H9 (cell line): ENCODE measurements around the gene RANBP17. TPM values are rescaled to one million over a fixed set of nuclear protein-coding genes. Genes with fewer than 3 reads are reported as not detected.

ENCODE experiments used
- DNase-seq: peaks from one replicate; pipeline ENCODE4 v3.0.0-alpha.2; 2017
- H2AFZ ChIP-seq: one replicate; pipeline ENCODE4 v1.6.1; 2013; ENCODE audit warnings: mild to moderate bottlenecking, low read length, control low read depth, moderate library complexity
- H2AK5ac ChIP-seq: 2 replicates; pipeline ENCODE4 v1.6.1; 2013; ENCODE audit warnings: low read length, control low read depth, mixed read lengths; ENCODE audit not compliant: insufficient read length
- H2BK120ac ChIP-seq: one replicate; pipeline ENCODE4 v1.6.1; 2013; ENCODE audit warnings: low read depth, mild to moderate bottlenecking, low read length, control low read depth, inconsistent platforms; ENCODE audit not compliant: poor library complexity, severe bottlenecking
- H2BK12ac ChIP-seq: 2 replicates; pipeline ENCODE4 v1.6.1; 2013; ENCODE audit warnings: low read length, control low read depth, mixed read lengths, low read depth; ENCODE audit not compliant: insufficient read length
- H2BK15ac ChIP-seq: 2 replicates; pipeline ENCODE4 v1.6.1; 2013; ENCODE audit warnings: low read depth, low read length, control low read depth
- H2BK20ac ChIP-seq: one replicate; pipeline ENCODE4 v1.6.1; 2013; ENCODE audit warnings: low read depth, mild to moderate bottlenecking, low read length, control low read depth, inconsistent platforms; ENCODE audit not compliant: poor library complexity, severe bottlenecking
- H2BK5ac ChIP-seq: 2 replicates; pipeline ENCODE4 v1.6.1; 2013; ENCODE audit warnings: low read length, control low read depth, mixed read lengths; ENCODE audit not compliant: insufficient read length
- H3K14ac ChIP-seq: 2 replicates; pipeline ENCODE4 v1.6.1; 2013; ENCODE audit warnings: low read length, control low read depth; ENCODE audit not compliant: insufficient read depth
- H3K18ac ChIP-seq: 2 replicates; pipeline ENCODE4 v1.6.1; 2013; ENCODE audit warnings: low read depth, mild to moderate bottlenecking, mixed read lengths, low read length, control low read depth; ENCODE audit not compliant: insufficient read length
- H3K23ac ChIP-seq: 2 replicates; pipeline ENCODE4 v1.6.1; 2013; ENCODE audit warnings: low read length, control low read depth, mixed read lengths, low read depth; ENCODE audit not compliant: insufficient read length
- H3K23me2 ChIP-seq: 2 replicates; pipeline ENCODE4 v1.6.1; 2013; ENCODE audit warnings: low read depth, mild to moderate bottlenecking, mixed read lengths, low read length, control low read depth; ENCODE audit not compliant: insufficient read length, poor library complexity, severe bottlenecking
- H3K27ac ChIP-seq: 2 replicates; pipeline ENCODE4 v1.5.1; 2013; ENCODE audit warnings: low read length, control low read depth, mixed read lengths, low read depth; ENCODE audit not compliant: insufficient read length
- H3K27me3 ChIP-seq: 2 replicates; pipeline ENCODE4 v1.6.1; 2013; ENCODE audit warnings: low read length, control low read depth, inconsistent platforms; ENCODE audit not compliant: insufficient read depth
- H3K4ac ChIP-seq: 2 replicates; pipeline ENCODE4 v1.6.1; 2013; ENCODE audit warnings: low read depth, mild to moderate bottlenecking, control low read depth, inconsistent platforms, low read length, moderate library complexity
- H3K4me1 ChIP-seq: 2 replicates; pipeline ENCODE4 v1.6.1; 2013; ENCODE audit warnings: low read length, control low read depth, inconsistent platforms; ENCODE audit not compliant: insufficient read depth
- H3K4me2 ChIP-seq: 2 replicates; pipeline ENCODE4 v1.6.1; 2013; ENCODE audit warnings: low read length, control low read depth, mixed read lengths; ENCODE audit not compliant: insufficient read length, insufficient read depth
- H3K56ac ChIP-seq: 2 replicates; pipeline ENCODE4 v1.6.1; 2013; ENCODE audit warnings: low read depth, mild to moderate bottlenecking, mixed read lengths, low read length, control low read depth; ENCODE audit not compliant: insufficient read length
- H3K79me1 ChIP-seq: 2 replicates; pipeline ENCODE4 v1.6.1; 2013; ENCODE audit warnings: low read depth, mild to moderate bottlenecking, moderate library complexity, low read length, control low read depth, inconsistent platforms; ENCODE audit not compliant: insufficient read depth, poor library complexity, severe bottlenecking
- H3K79me2 ChIP-seq: 2 replicates; pipeline ENCODE4 v1.6.1; 2013; ENCODE audit warnings: low read length, control low read depth, inconsistent platforms; ENCODE audit not compliant: insufficient read depth
- H3K9ac ChIP-seq: 2 replicates; pipeline ENCODE4 v1.6.1; 2013; ENCODE audit warnings: low read length, control low read depth, mixed read lengths; ENCODE audit not compliant: insufficient read length; ENCODE audit errors: extremely low read depth
- H3K9me3 ChIP-seq: one replicate; pipeline ENCODE4 v1.6.1; 2013; ENCODE audit warnings: low read depth, low read length, inconsistent platforms; ENCODE audit not compliant: control insufficient read depth
- H3T11ph ChIP-seq: one replicate; pipeline ENCODE4 v1.6.1; 2013; ENCODE audit warnings: mild to moderate bottlenecking, low read length, control low read depth, inconsistent platforms
- H4K20me1 ChIP-seq: one replicate; pipeline ENCODE4 v1.6.1; 2013; ENCODE audit not compliant: control insufficient read depth, insufficient read length, insufficient read depth
- H4K5ac ChIP-seq: 2 replicates; pipeline ENCODE4 v1.6.1; 2013; ENCODE audit warnings: low read depth, mild to moderate bottlenecking, mixed read lengths, low read length, control low read depth; ENCODE audit not compliant: insufficient read length
- H4K8ac ChIP-seq: replicated peaks from 2 replicates; pipeline ENCODE4 v1.6.1; 2013; ENCODE audit warnings: low read length, control low read depth, mixed read lengths, low read depth; ENCODE audit not compliant: insufficient read length
- H4K91ac ChIP-seq: 2 replicates; pipeline ENCODE4 v1.6.1; 2013; ENCODE audit warnings: low read depth, mild to moderate bottlenecking, moderate library complexity, mixed read lengths, low read length, control low read depth; ENCODE audit not compliant: insufficient read length
- H3K27ac Mint-ChIP-seq, 3 experiments: 2 replicates in 2 of 3; 3 replicates in 1 of 3; pipeline ENCODE4 v1.8.0; 2020 to 2021; ENCODE audit warnings: mixed read lengths in 3 of 3, mild to moderate bottlenecking in 1 of 3, moderate library complexity in 1 of 3
- H3K27me3 Mint-ChIP-seq: 2 replicates; pipeline ENCODE4 v1.8.0; 2021; ENCODE audit warnings: low read depth, mild to moderate bottlenecking, moderate library complexity, mixed read lengths
- H3K36me3 Mint-ChIP-seq, 3 experiments: 2 replicates in 2 of 3; 3 replicates in 1 of 3; pipeline ENCODE4 v1.8.0; 2020 to 2021; ENCODE audit warnings: low read depth in 3 of 3, mixed read lengths in 3 of 3; ENCODE audit not compliant: insufficient read depth in 1 of 3
- H3K4me1 Mint-ChIP-seq, 2 experiments: 2 replicates each; pipeline ENCODE4 v1.8.0; 2020; ENCODE audit warnings: mixed read lengths in 2 of 2
- H3K4me3 Mint-ChIP-seq, 2 experiments: 2 replicates in 1 of 2; 3 replicates in 1 of 2; pipeline ENCODE4 v1.8.0; 2020 to 2021; ENCODE audit warnings: mild to moderate bottlenecking in 2 of 2, mixed read lengths in 2 of 2, moderate library complexity in 1 of 2
- H3K9me3 Mint-ChIP-seq, 2 experiments: 2 replicates in 1 of 2; 3 replicates in 1 of 2; pipeline ENCODE4 v1.8.0; 2020; ENCODE audit warnings: mild to moderate bottlenecking in 2 of 2, mixed read lengths in 2 of 2, moderate library complexity in 1 of 2
- WGBS: extraction: QIAGEN DNeasy Blood & Tissue Kit; methylation state at CpG from one replicate; pipeline ENCODE4 v1.1.7; 2013; ENCODE audit warnings: missing lambda C conversion rate, low lambda C conversion rate, mixed read lengths; ENCODE audit not compliant: insufficient read length; ENCODE audit errors: extremely low coverage; 5-methylcytosine and 5-hydroxymethylcytosine counted together
- total RNA-seq: library from RNA; stranded (reverse); gene quantifications from 2 replicates; pipeline ENCODE4 v1.2.1, GENCODE V29; 2021
- TF ChIP-seq, protein P1 (sequence below): fragments of 200-600 bp; sonication (generic); conservative IDR thresholded peaks from 3 replicates; pipeline ENCODE4 v1.8.0; 2021; ENCODE audit warnings: antibody characterized with exemption, mild to moderate bottlenecking

RANBP17 gene
- total RNA-seq, 1 experiment from 2014 or later = 16.5 TPM

- no peaks in the 10 kb centered on the region for H3K79me1 ChIP-seq
- no peak for DNase-seq
- H3K36me3 Mint-ChIP-seq = no peaks in the 10 kb centered on the region
- H3K4me1 Mint-ChIP-seq = no peaks in the 10 kb centered on the region; a peak in 1 of 4 replicates
- H2AFZ ChIP-seq = no peak overlapping the region
- H3K9me3 ChIP-seq = no peaks in the 10 kb centered on the region
- H4K8ac ChIP-seq = no peak overlapping the region
- H2BK12ac ChIP-seq = no peak overlapping the region
- no peaks in the 10 kb centered on the region for H3K23me2 ChIP-seq
- H2AK5ac ChIP-seq = no peak overlapping the region
- H3T11ph ChIP-seq = no peak overlapping the region
- H4K5ac ChIP-seq = no peak overlapping the region
- no peak overlapping the region for H4K91ac ChIP-seq
- no peak overlapping the region for H2BK20ac ChIP-seq
- no peak overlapping the region for H3K23ac ChIP-seq
- no peak overlapping the region for H3K4me2 ChIP-seq
- H3K4ac ChIP-seq = no peak overlapping the region
- WGBS = no CpG with 5 or more reads among the region's 2 CpGs
- H3K27me3 Mint-ChIP-seq = no peaks in the 10 kb centered on the region; the same call in 1 of the 2 replicates
- H2BK15ac ChIP-seq = no peak overlapping the region
- H3K79me2 ChIP-seq = no peaks in the 10 kb centered on the region
- TF ChIP-seq, protein P1, sequence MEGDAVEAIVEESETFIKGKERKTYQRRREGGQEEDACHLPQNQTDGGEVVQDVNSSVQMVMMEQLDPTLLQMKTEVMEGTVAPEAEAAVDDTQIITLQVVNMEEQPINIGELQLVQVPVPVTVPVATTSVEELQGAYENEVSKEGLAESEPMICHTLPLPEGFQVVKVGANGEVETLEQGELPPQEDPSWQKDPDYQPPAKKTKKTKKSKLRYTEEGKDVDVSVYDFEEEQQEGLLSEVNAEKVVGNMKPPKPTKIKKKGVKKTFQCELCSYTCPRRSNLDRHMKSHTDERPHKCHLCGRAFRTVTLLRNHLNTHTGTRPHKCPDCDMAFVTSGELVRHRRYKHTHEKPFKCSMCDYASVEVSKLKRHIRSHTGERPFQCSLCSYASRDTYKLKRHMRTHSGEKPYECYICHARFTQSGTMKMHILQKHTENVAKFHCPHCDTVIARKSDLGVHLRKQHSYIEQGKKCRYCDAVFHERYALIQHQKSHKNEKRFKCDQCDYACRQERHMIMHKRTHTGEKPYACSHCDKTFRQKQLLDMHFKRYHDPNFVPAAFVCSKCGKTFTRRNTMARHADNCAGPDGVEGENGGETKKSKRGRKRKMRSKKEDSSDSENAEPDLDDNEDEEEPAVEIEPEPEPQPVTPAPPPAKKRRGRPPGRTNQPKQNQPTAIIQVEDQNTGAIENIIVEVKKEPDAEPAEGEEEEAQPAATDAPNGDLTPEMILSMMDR = no peak
- no peaks in the 10 kb centered on the region for H4K20me1 ChIP-seq
- no peak overlapping the region for H3K9ac ChIP-seq
- H2BK120ac ChIP-seq = no peak overlapping the region
- H3K56ac ChIP-seq = no peak overlapping the region
- no peaks in the 10 kb centered on the region for H3K27me3 ChIP-seq
- H3K14ac ChIP-seq = no peak overlapping the region
- H3K4me1 ChIP-seq = no peaks in the 10 kb centered on the region
- H3K9me3 Mint-ChIP-seq = no peaks in the 10 kb centered on the region
- no peak overlapping the region for H2BK5ac ChIP-seq
- H3K27ac Mint-ChIP-seq = no peak overlapping the region
- no peak overlapping the region for H3K4me3 Mint-ChIP-seq
- H3K27ac ChIP-seq = no peak overlapping the region
- no peak overlapping the region for H3K18ac ChIP-seq
Measured at GRCh38 chr5:171221916-171222315, 360.1 kb downstream of the RANBP17 start.
